IMR-90 (cell line): ENCODE results near the gene GALNT6. TPM values are rescaled to one million over a fixed set of nuclear protein-coding genes. Genes with fewer than 3 reads are reported as not detected.

Source experiments
- ATAC-seq: fragments of 200-7000 bp; cut with Tn5 transposase; 2 replicates; pipeline ENCODE4 v1.9.1; 2020; ENCODE audit warnings: low read depth, mild to moderate bottlenecking, moderate library complexity
- BruUV-seq: library from RNA; stranded (reverse); fragments of 400-500 nt; replicated peaks from 2 replicates; lab custom pipeline; 2021; lab: Mats Ljungman, UMichigan
- CTCF ChIA-PET: fragments of 300-600 bp; formaldehyde crosslinking; extraction: SDS; loops from one replicate; lab custom pipeline; 2021; ENCODE audit warnings: antibody characterized with exemption; lab: Yijun Ruan, JAX
- POLR2A ChIA-PET: fragments of 300-600 bp; sonication (Branson Sonifier 250); formaldehyde crosslinking; loops from one replicate; lab custom pipeline; 2022; ENCODE audit warnings: antibody characterized with exemption; ENCODE audit not compliant: unreplicated experiment; lab: Charles Lee
- DNase-seq: peaks from one replicate; pipeline ENCODE4 v3.0.0; 2013
- H2AFZ ChIP-seq: replicated peaks from 2 replicates; pipeline ENCODE3; 2013; ENCODE audit warnings: low read length, mild to moderate bottlenecking; ENCODE audit not compliant: poor library complexity
- H2AK5ac ChIP-seq: 2 replicates; pipeline ENCODE4 v1.6.1; 2013; ENCODE audit warnings: low read depth, low read length, inconsistent platforms
- H2AK9ac ChIP-seq: replicated peaks from 2 replicates; pipeline ENCODE3; 2013; ENCODE audit warnings: mild to moderate bottlenecking, low read depth, low read length, moderate library complexity; ENCODE audit not compliant: poor library complexity
- H2BK120ac ChIP-seq: 2 replicates; pipeline ENCODE4 v1.6.1; 2013; ENCODE audit warnings: low read depth, low read length, inconsistent platforms
- H2BK15ac ChIP-seq: 3 replicates; pipeline ENCODE4 v1.6.1; 2013; ENCODE audit warnings: low read depth, low read length, inconsistent platforms
- H2BK20ac ChIP-seq: 2 replicates; pipeline ENCODE4 v1.6.1; 2013; ENCODE audit warnings: low read depth, mild to moderate bottlenecking, inconsistent platforms, low read length, moderate library complexity
- H2BK5ac ChIP-seq: 2 replicates; pipeline ENCODE4 v1.6.1; 2013; ENCODE audit warnings: mild to moderate bottlenecking, low read depth, low read length, inconsistent platforms; ENCODE audit not compliant: poor library complexity, severe bottlenecking
- H3K14ac ChIP-seq: replicated peaks from 2 replicates; pipeline ENCODE4 v1.6.1; 2013; ENCODE audit warnings: low read depth, low read length, inconsistent platforms
- H3K18ac ChIP-seq: 2 replicates; pipeline ENCODE4 v1.6.1; 2013; ENCODE audit warnings: low read depth, low read length, control low read depth
- H3K23ac ChIP-seq: 2 replicates; pipeline ENCODE4 v1.6.1; 2013; ENCODE audit warnings: low read depth, low read length, inconsistent platforms
- H3K27ac ChIP-seq: 2 replicates; pipeline ENCODE4 v1.5.1; 2013; ENCODE audit warnings: mild to moderate bottlenecking, control low read depth, low read length; ENCODE audit not compliant: insufficient read depth
- H3K27me3 ChIP-seq: 2 replicates; pipeline ENCODE4 v1.6.1; 2013; ENCODE audit warnings: low read length; ENCODE audit not compliant: control insufficient read depth, insufficient read depth
- H3K36me3 ChIP-seq: 2 replicates; pipeline ENCODE4 v1.6.1; 2013; ENCODE audit warnings: low read length, mixed read lengths; ENCODE audit not compliant: control insufficient read depth, insufficient read depth
- H3K4ac ChIP-seq: 2 replicates; pipeline ENCODE4 v1.6.1; 2013; ENCODE audit warnings: low read depth, low read length, inconsistent platforms
- H3K4me1 ChIP-seq: 2 replicates; pipeline ENCODE4 v1.6.1; 2013; ENCODE audit warnings: low read length, mixed read lengths; ENCODE audit not compliant: control insufficient read depth, insufficient read depth
- H3K4me2 ChIP-seq: 2 replicates; pipeline ENCODE4 v1.6.1; 2013; ENCODE audit warnings: low read depth, mild to moderate bottlenecking, control low read depth, low read length, moderate library complexity
- H3K4me3 ChIP-seq: 2 replicates; pipeline ENCODE4 v1.5.1; 2013; ENCODE audit warnings: low read depth, mild to moderate bottlenecking, control low read depth, low read length, moderate library complexity; ENCODE audit not compliant: insufficient read depth
- H3K56ac ChIP-seq: 2 replicates; pipeline ENCODE4 v1.6.1; 2013; ENCODE audit warnings: low read length, inconsistent platforms; ENCODE audit not compliant: insufficient read depth; ENCODE audit errors: extremely low read depth
- H3K79me1 ChIP-seq, 2 experiments: 2 replicates each; pipeline ENCODE4 v1.6.1; 2013; ENCODE audit warnings: low read length in 2 of 2, inconsistent platforms in 1 of 2, low read depth in 1 of 2
- H3K9ac ChIP-seq: 2 replicates; pipeline ENCODE4 v1.6.1; 2013; ENCODE audit warnings: low read depth, low read length, control low read depth
- H3K9me1 ChIP-seq: 2 replicates; pipeline ENCODE4 v1.6.1; 2013; ENCODE audit warnings: low read length, inconsistent platforms; ENCODE audit not compliant: insufficient read depth
- H3K9me3 ChIP-seq: 2 replicates; pipeline ENCODE4 v1.6.1; 2013; ENCODE audit warnings: low read length; ENCODE audit not compliant: control insufficient read depth, insufficient read depth
- H4K20me1 ChIP-seq: 2 replicates; pipeline ENCODE4 v1.6.1; 2013; ENCODE audit warnings: low read length, inconsistent platforms; ENCODE audit not compliant: insufficient read depth
- H4K5ac ChIP-seq: 2 replicates; pipeline ENCODE4 v1.6.1; 2013; ENCODE audit warnings: mild to moderate bottlenecking, low read depth, low read length, control low read depth
- H4K8ac ChIP-seq, 2 experiments: 2 replicates each; pipeline ENCODE4 v1.6.1; 2013; ENCODE audit warnings: low read depth in 2 of 2, low read length in 2 of 2, control low read depth in 1 of 2, inconsistent platforms in 1 of 2
- H4K91ac ChIP-seq: 2 replicates; pipeline ENCODE4 v1.6.1; 2013; ENCODE audit warnings: low read depth, low read length, inconsistent platforms; ENCODE audit not compliant: insufficient read depth
- BHLHE40 ChIP-seq: fragments of 150-350 bp; IDR thresholded peaks from 2 replicates; pipeline ENCODE4 v1.6.1; 2016; ENCODE audit warnings: mild to moderate bottlenecking, low read depth, low read length
- CEBPB ChIP-seq: IDR thresholded peaks from 2 replicates; pipeline ENCODE4 v1.6.1; 2012; ENCODE audit warnings: low read depth, low read length, improper control_type of control experiment
- CHD1 ChIP-seq: IDR thresholded peaks from 2 replicates; pipeline ENCODE4 v1.6.1; 2012; ENCODE audit warnings: low read depth, low read length, improper control_type of control experiment
- ELK1 ChIP-seq: fragments of 150-350 bp; IDR thresholded peaks from 2 replicates; pipeline ENCODE4 v1.6.1; 2016; ENCODE audit warnings: low read depth, mild to moderate bottlenecking, low read length, moderate library complexity, borderline replicate concordance
- FOS ChIP-seq: fragments of 150-350 bp; IDR thresholded peaks from 2 replicates; pipeline ENCODE4 v1.6.1; 2016; ENCODE audit warnings: low read depth, low read length
- MAFK ChIP-seq: IDR thresholded peaks from 2 replicates; pipeline ENCODE4 v1.6.1; 2012; ENCODE audit warnings: low read depth, low read length, improper control_type of control experiment
- MAZ ChIP-seq: IDR thresholded peaks from 2 replicates; pipeline ENCODE4 v1.6.1; 2012; ENCODE audit warnings: low read depth, mild to moderate bottlenecking, low read length, improper control_type of control experiment, moderate library complexity, borderline replicate concordance
- MXI1 ChIP-seq: IDR thresholded peaks from 2 replicates; pipeline ENCODE4 v1.6.1; 2012; ENCODE audit warnings: low read depth, mild to moderate bottlenecking, low read length, moderate library complexity, borderline replicate concordance
- NFE2L2 ChIP-seq: fragments of 150-350 bp; IDR thresholded peaks from 2 replicates; pipeline ENCODE4 v1.6.1; 2016; ENCODE audit warnings: low read depth, mild to moderate bottlenecking, low read length
- POLR2A ChIP-seq: IDR thresholded peaks from 2 replicates; pipeline ENCODE4 v1.6.1; 2012; ENCODE audit warnings: mild to moderate bottlenecking, low read depth, low read length
- RAD21 ChIP-seq: IDR thresholded peaks from 2 replicates; pipeline ENCODE4 v1.6.1; 2012; ENCODE audit warnings: low read length, improper control_type of control experiment
- RCOR1 ChIP-seq: IDR thresholded peaks from 2 replicates; pipeline ENCODE4 v1.6.1; 2012; ENCODE audit warnings: mild to moderate bottlenecking, low read length, improper control_type of control experiment; ENCODE audit not compliant: insufficient replicate concordance
- RFX5 ChIP-seq: IDR thresholded peaks from 2 replicates; pipeline ENCODE4 v1.8.0; 2012; ENCODE audit warnings: low read depth, mild to moderate bottlenecking, low read length, moderate library complexity
- SMC3 ChIP-seq: fragments of 150-350 bp; IDR thresholded peaks from 2 replicates; pipeline ENCODE4 v1.6.1; 2016; ENCODE audit warnings: low read depth, mild to moderate bottlenecking, antibody characterized with exemption, low read length, moderate library complexity
- WGBS, 2 experiments: methylation state at CpG; one replicate each; pipeline versions ENCODE4 v1.1.5 to v1.1.7; 2013; ENCODE audit warnings: missing lambda C conversion rate in 2 of 2; ENCODE audit not compliant: insufficient read length in 1 of 2; ENCODE audit errors: extremely low coverage in 2 of 2; 5-methylcytosine and 5-hydroxymethylcytosine counted together
- dilution Hi-C: fragments of 300-500 bp; cut with HindIII; formaldehyde crosslinking; loops from one replicate; pipeline ENCODE4 v1.14.3; 2018; ENCODE audit warnings: low sequenced_read_pairs; ENCODE audit not compliant: unreplicated experiment
- in situ Hi-C: fragments of 300-500 bp; cut with MboI; formaldehyde crosslinking; loops from 3 replicates; pipeline ENCODE4 v1.14.3; 2019; ENCODE audit warnings: low sequenced_read_pairs, inconsistent platforms, mixed read lengths
- intact Hi-C: fragments of 100-400 bp; cut with micrococcal nuclease; formaldehyde crosslinking; loops from 2 replicates; pipeline ENCODE4 v1.10.0; 2022
- polyA plus RNA-seq, 3 experiments: library from polyadenylated mRNA; depleted of rRNA; stranded (reverse); fragments of >200 nt; gene quantifications; 2 replicates each; pipeline ENCODE4 v1.2.3, GENCODE V29; 2012; ENCODE audit warnings: low replicate concordance in 1 of 3
- total RNA-seq: library from RNA; depleted of rRNA; stranded (reverse); fragments of >200 nt; gene quantifications from 2 replicates; pipeline ENCODE4 v1.2.3, GENCODE V29; 2012
- TF ChIP-seq, protein P1 (sequence below): conservative IDR thresholded peaks from 2 replicates; pipeline ENCODE4 v1.5.1; 2012; ENCODE audit warnings: mild to moderate bottlenecking, low read depth, low read length, improper control_type of control experiment
- TF ChIP-seq, protein P2 (sequence below): fragments of 150-350 bp; IDR thresholded peaks from 2 replicates; pipeline ENCODE4 v1.6.1; 2017; ENCODE audit warnings: mild to moderate bottlenecking, antibody characterized with exemption, low read length, low read depth

The GALNT6 gene
- total and polyA plus RNA-seq, 2 of the 4 experiments (the other 2 are of a cell fraction) = 17.1 to 23.7 TPM

GRCh38 chr12:51404627-51405026 is 13.4 kb upstream of the GALNT6 start:
- Histone ChIP-seq H4K5ac (no peak overlapping the region), H2AK9ac (no peak overlapping the region), H3K18ac (no peak overlapping the region), H3K23ac (no peak overlapping the region), H3K4ac (no peak overlapping the region), H2BK15ac (no peak overlapping the region), H3K27ac (no peak overlapping the region), H2BK5ac (no peak overlapping the region), H3K4me3 (no peak overlapping the region), H3K36me3 (no peaks in the 10 kb centered on the region), H3K79me1 (no peaks in the 10 kb centered on the region; a peak in 1 of 4 replicates), H3K4me1 (no peaks in the 10 kb centered on the region), H3K4me2 (no peak overlapping the region), H3K56ac (no peak overlapping the region), H3K9me3 (no peaks in the 10 kb centered on the region), H4K8ac (no peak overlapping the region), H4K20me1 (no peaks in the 10 kb centered on the region), H3K9me1 (no peaks in the 10 kb centered on the region), H2BK20ac (no peak overlapping the region), H2AK5ac (no peak overlapping the region), H3K9ac (no peak overlapping the region), H2AFZ (no peak overlapping the region), H4K91ac (no peak overlapping the region), H2BK120ac (no peak overlapping the region), H3K14ac (no peak overlapping the region), H3K27me3 (no peaks in the 10 kb centered on the region; the same call in 1 of the 2 replicates)
- ATAC-seq (no peak), DNase-seq (no peak)
- POLR2A ChIA-PET = no interaction called here
- dilution Hi-C loops (no loop called here), in situ Hi-C loops (no loop called here), intact Hi-C loops (no loop called here)
- BruUV-seq = no TSS peak
- TF ChIP-seq RFX5 (no peak), MAZ (no peak), RAD21 (no peak), SMC3 (no peak), RCOR1 (no peak), NFE2L2 (no peak), FOS (no peak), MAFK (no peak), CEBPB (no peak), BHLHE40 (no peak), POLR2A (no peak), CHD1 (no peak), MXI1 (no peak), ELK1 (no peak)
- TF ChIP-seq, protein P1, sequence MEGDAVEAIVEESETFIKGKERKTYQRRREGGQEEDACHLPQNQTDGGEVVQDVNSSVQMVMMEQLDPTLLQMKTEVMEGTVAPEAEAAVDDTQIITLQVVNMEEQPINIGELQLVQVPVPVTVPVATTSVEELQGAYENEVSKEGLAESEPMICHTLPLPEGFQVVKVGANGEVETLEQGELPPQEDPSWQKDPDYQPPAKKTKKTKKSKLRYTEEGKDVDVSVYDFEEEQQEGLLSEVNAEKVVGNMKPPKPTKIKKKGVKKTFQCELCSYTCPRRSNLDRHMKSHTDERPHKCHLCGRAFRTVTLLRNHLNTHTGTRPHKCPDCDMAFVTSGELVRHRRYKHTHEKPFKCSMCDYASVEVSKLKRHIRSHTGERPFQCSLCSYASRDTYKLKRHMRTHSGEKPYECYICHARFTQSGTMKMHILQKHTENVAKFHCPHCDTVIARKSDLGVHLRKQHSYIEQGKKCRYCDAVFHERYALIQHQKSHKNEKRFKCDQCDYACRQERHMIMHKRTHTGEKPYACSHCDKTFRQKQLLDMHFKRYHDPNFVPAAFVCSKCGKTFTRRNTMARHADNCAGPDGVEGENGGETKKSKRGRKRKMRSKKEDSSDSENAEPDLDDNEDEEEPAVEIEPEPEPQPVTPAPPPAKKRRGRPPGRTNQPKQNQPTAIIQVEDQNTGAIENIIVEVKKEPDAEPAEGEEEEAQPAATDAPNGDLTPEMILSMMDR = no peak
- TF ChIP-seq, protein P2, sequence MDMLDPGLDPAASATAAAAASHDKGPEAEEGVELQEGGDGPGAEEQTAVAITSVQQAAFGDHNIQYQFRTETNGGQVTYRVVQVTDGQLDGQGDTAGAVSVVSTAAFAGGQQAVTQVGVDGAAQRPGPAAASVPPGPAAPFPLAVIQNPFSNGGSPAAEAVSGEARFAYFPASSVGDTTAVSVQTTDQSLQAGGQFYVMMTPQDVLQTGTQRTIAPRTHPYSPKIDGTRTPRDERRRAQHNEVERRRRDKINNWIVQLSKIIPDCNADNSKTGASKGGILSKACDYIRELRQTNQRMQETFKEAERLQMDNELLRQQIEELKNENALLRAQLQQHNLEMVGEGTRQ = no peak
- no CpG with 5 or more reads among the region's 3 CpGs for WGBS, 2 experiments
- CTCF ChIA-PET = no interaction called here
